ENCODE results near the gene GPT2.

DNA sequence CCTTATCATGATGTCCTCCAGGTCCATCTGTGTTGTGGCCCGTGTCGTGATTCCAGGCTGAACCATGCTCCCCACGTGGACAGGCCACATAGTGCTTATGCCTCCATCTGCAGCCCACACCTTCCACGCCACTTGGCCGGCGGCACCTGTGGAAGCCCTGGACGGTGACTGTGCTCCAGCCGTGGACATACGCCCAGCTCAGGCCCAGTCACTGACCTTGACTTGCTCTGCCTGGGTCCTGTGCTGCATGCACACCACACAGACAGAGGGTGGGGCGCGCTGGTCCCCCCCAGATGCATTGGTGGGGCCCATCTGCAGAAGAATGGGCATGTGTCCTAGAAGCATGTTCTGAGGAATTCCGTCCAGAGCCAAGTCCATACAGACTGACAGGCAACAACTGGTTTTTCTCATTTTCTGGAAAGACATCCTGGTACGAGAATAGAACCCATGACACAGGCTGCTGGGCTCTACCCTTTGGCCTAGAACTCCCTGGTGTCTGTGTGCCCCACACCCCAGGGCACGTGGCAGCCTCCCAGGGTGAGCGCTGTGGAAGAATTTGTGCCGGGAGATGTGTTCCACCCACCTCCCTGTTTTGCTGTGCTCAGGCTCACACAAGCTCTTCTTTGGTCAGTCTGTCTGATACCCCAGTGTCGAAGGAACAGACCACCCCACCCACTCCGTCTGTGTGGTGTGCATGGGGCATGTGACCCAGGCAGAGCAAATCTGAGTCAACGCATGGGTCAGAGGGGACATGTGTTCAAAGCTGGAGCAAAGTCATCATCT lies 39.5 kb downstream of the GPT2 start:
- TF ChIP-seq, protein P1, sequence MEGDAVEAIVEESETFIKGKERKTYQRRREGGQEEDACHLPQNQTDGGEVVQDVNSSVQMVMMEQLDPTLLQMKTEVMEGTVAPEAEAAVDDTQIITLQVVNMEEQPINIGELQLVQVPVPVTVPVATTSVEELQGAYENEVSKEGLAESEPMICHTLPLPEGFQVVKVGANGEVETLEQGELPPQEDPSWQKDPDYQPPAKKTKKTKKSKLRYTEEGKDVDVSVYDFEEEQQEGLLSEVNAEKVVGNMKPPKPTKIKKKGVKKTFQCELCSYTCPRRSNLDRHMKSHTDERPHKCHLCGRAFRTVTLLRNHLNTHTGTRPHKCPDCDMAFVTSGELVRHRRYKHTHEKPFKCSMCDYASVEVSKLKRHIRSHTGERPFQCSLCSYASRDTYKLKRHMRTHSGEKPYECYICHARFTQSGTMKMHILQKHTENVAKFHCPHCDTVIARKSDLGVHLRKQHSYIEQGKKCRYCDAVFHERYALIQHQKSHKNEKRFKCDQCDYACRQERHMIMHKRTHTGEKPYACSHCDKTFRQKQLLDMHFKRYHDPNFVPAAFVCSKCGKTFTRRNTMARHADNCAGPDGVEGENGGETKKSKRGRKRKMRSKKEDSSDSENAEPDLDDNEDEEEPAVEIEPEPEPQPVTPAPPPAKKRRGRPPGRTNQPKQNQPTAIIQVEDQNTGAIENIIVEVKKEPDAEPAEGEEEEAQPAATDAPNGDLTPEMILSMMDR (conservative IDR thresholded peaks at IDR 0.05; ENCODE audit: low read depth, low read length) = no peak
- no peak for TF ChIP-seq EZH2 (IDR thresholded peaks at IDR 0.05; ENCODE audit: low read length, unreplicated experiment)

All from PC-3 (cell line).